NB4 (cell line): ENCODE measurements around the gene CCDC138.

Source experiments
- CTCF ChIP-seq: IDR thresholded peaks from one replicate; pipeline ENCODE4 v1.5.1; 2012; ENCODE audit warnings: low read depth, low read length
- MAX ChIP-seq: IDR thresholded peaks from 2 replicates; pipeline ENCODE4 v1.6.1; 2011; ENCODE audit warnings: low read depth, low read length

- TF ChIP-seq MAX (no peak), CTCF (no peak)
These were observed 106.7 kb downstream of the CCDC138 start for GRCh38 chr2:108893277-108893676.
